Measurements from ENCODE around the gene SEMA3E. TPM values are rescaled to one million over a fixed set of nuclear protein-coding genes. Genes with fewer than 3 reads are reported as not detected.

Gene SEMA3E
- total RNA-seq, 2 donors from 2014 or later: 339 to 438 TPM

DNA sequence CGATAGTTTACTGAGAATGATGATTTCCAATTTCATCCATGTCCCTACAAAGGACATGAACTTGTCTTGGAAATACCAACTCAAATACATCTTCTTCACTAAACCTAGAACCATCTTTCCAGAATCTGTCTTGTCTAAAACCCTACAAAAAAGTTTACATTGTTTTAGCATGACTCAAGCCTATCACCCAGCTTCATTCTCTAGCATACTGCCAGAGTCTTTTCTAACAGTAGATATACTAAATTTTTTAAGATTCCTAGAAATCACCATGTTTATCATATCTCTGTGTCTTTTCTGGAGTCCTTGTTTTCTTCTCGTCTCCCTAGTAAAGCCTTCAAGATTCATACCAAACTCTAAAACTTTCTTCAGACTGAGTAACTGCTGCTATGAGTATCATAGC, 129.7 kb downstream of the SEMA3E start:
- H3K27ac Mint-ChIP-seq: no peak overlapping the region
- DNase-seq: no peak
- no peaks in the 10 kb centered on the region for H3K9me3 Mint-ChIP-seq
- TF ChIP-seq, protein P1, sequence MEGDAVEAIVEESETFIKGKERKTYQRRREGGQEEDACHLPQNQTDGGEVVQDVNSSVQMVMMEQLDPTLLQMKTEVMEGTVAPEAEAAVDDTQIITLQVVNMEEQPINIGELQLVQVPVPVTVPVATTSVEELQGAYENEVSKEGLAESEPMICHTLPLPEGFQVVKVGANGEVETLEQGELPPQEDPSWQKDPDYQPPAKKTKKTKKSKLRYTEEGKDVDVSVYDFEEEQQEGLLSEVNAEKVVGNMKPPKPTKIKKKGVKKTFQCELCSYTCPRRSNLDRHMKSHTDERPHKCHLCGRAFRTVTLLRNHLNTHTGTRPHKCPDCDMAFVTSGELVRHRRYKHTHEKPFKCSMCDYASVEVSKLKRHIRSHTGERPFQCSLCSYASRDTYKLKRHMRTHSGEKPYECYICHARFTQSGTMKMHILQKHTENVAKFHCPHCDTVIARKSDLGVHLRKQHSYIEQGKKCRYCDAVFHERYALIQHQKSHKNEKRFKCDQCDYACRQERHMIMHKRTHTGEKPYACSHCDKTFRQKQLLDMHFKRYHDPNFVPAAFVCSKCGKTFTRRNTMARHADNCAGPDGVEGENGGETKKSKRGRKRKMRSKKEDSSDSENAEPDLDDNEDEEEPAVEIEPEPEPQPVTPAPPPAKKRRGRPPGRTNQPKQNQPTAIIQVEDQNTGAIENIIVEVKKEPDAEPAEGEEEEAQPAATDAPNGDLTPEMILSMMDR (conservative IDR thresholded peaks at IDR 0.05): no peak
- H3K36me3 Mint-ChIP-seq (ENCODE audit: low read depth): peaks cover 6% of the 10 kb centered on the region
- H3K27me3 Mint-ChIP-seq (ENCODE audit: insufficient read depth): no peaks in the 10 kb centered on the region
- Histone ChIP-seq H3K9ac (ENCODE audit: extremely low read depth, low read length, poor library complexity, severe bottlenecking) (no peak overlapping the region), H3K27ac (ENCODE audit: low read depth, low read length) (no peak overlapping the region), H3K4me3 (ENCODE audit: low read length) (no peak overlapping the region), H3K36me3 (ENCODE audit: control insufficient read depth, insufficient read depth, low read length) (no peaks in the 10 kb centered on the region), H3K9me3 (ENCODE audit: control insufficient read depth, low read length) (no peaks in the 10 kb centered on the region), H3K27me3 (ENCODE audit: control insufficient read depth, insufficient read depth, low read length, poor library complexity, severe bottlenecking) (no peaks in the 10 kb centered on the region), H3K4me1 (ENCODE audit: control insufficient read depth, insufficient read depth, low read length) (no peaks in the 10 kb centered on the region)
- 94 to 100% methylated on average over 1 to 2 of the region's 2 CpGs for WGBS, 2 experiments (ENCODE audit: insufficient coverage in 1 of 2, insufficient read length in 1 of 2)
- H3K4me1 Mint-ChIP-seq: peaks cover 17% of the 10 kb centered on the region
- no peak overlapping the region for H3K4me3 Mint-ChIP-seq

DNA sequence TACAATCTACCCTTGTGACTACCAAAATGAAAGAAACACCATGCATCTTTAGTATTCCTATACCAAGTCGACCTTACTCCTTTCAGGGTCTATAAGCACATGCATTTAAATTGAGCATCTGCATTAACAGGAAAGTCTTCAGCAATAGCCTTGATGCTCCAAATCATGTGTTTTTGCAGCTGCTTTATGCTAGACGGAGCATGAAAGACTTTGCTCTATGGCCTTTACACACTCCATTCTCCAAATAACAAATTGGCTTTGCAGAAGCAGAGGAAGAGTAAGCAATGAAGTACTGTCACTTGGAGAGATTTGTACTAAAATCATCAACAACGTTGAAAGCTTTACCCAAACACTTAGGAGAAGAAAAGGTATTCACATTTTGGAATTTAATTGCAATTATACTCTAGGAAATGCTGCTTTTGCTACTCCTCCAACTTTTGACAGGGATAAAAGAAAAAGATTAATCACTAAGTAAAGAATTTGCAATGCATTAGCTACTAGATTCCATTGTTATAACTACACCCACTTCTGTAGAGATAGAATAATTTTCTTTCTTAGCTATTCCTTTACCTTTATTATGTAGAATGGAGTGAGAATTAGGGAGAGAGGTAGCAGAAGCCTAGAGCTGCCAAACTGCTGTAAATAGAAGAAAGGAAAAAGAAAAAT, 131.8 kb downstream of the SEMA3E start:
- Mint-ChIP-seq H3K27ac (no peak overlapping the region), H3K36me3 (ENCODE audit: low read depth) (peaks cover 7% of the 10 kb centered on the region), H3K4me1 (peaks cover 20% of the 10 kb centered on the region), H3K27me3 (ENCODE audit: insufficient read depth) (no peaks in the 10 kb centered on the region), H3K4me3 (no peak overlapping the region), H3K9me3 (no peaks in the 10 kb centered on the region)
- H3K27ac ChIP-seq (ENCODE audit: low read depth, low read length): no peak overlapping the region
- no peak overlapping the region for H3K9ac ChIP-seq (ENCODE audit: extremely low read depth, low read length, poor library complexity, severe bottlenecking)
- H3K9me3 ChIP-seq (ENCODE audit: control insufficient read depth, low read length): no peaks in the 10 kb centered on the region
- H3K4me3 ChIP-seq (ENCODE audit: low read length): no peak overlapping the region
- 71 to 80% methylated on average over 1 to 3 of the region's 3 CpGs for WGBS, 2 experiments (ENCODE audit: insufficient coverage in 1 of 2, insufficient read length in 1 of 2)
- H3K27me3 ChIP-seq (ENCODE audit: control insufficient read depth, insufficient read depth, low read length, poor library complexity, severe bottlenecking): no peaks in the 10 kb centered on the region
- TF ChIP-seq, protein P1 (conservative IDR thresholded peaks at IDR 0.05): no peak
- no peaks in the 10 kb centered on the region for H3K4me1 ChIP-seq (ENCODE audit: control insufficient read depth, insufficient read depth, low read length)
- no peak for DNase-seq
- H3K36me3 ChIP-seq (ENCODE audit: control insufficient read depth, insufficient read depth, low read length): no peaks in the 10 kb centered on the region

DNA sequence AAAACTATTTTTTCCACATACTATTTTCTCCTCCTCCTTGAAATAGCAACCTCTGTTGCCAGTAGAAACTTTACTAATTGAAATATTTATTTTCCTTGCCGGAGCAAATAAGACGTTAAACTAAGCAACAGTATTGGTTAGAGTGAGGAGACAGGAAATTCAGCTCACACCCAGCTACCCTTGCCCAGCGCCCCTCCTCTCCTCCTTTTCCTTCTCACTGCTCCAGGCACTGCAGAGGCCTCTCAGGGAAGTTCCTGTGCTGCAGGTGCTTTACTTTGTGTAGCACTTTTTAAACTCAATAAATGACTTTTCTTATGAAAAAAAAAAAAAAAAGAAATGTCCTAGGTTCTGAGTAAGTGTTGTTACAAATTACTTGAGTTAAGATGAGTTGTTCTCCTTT, 134.0 kb downstream of the SEMA3E start:
- Histone ChIP-seq H3K4me3 (ENCODE audit: low read length) (no peak overlapping the region), H3K9ac (ENCODE audit: extremely low read depth, low read length, poor library complexity, severe bottlenecking) (no peak overlapping the region), H3K27ac (ENCODE audit: low read depth, low read length) (no peak overlapping the region), H3K36me3 (ENCODE audit: control insufficient read depth, insufficient read depth, low read length) (no peaks in the 10 kb centered on the region), H3K4me1 (ENCODE audit: control insufficient read depth, insufficient read depth, low read length) (no peaks in the 10 kb centered on the region), H3K9me3 (ENCODE audit: control insufficient read depth, low read length) (no peaks in the 10 kb centered on the region), H3K27me3 (ENCODE audit: control insufficient read depth, insufficient read depth, low read length, poor library complexity, severe bottlenecking) (no peaks in the 10 kb centered on the region)
- DNase-seq: peak; percentile 72
- no peaks in the 10 kb centered on the region for H3K27me3 Mint-ChIP-seq (ENCODE audit: insufficient read depth)
- no peaks in the 10 kb centered on the region for H3K9me3 Mint-ChIP-seq
- H3K4me3 Mint-ChIP-seq: no peak overlapping the region
- H3K27ac Mint-ChIP-seq: no peak overlapping the region
- H3K4me1 Mint-ChIP-seq: peaks cover 23% of the 10 kb centered on the region
- WGBS, 2 experiments (ENCODE audit: insufficient coverage in 1 of 2, insufficient read length in 1 of 2): 54 to 58% methylated on average over 2 to 3 of the region's 3 CpGs
- TF ChIP-seq, protein P1 (conservative IDR thresholded peaks at IDR 0.05): no peak
- peaks cover 10% of the 10 kb centered on the region for H3K36me3 Mint-ChIP-seq (ENCODE audit: low read depth)
